ENCODE measurements around the gene TSPAN7.

TSPAN7 gene

DNA sequence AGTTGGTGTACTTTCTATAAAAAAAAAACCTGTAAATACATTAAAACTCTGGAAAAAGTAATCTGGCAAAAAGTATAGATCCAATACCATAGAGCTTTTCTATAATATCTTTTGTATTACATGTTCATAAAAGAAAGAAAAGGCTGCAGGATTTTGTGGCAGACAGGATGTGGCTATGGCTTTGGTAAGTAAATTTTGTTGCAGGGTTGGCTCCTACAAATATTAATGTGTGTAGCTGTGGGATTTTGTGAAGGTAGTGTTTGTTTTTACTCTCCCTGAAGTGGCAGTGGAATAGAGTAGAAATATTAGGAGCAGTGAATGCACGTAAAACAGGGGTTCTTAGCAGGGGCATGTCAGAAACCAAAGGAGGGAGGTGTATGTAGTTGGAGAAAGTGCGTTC lies 84.8 kb downstream of the TSPAN7 start:
- Mint-ChIP-seq H3K27me3 (peaks cover 0 to 16% of the 10 kb centered on the region in 2 donors), H3K27ac (no peak overlapping the region), H3K9me3 (no peaks in the 10 kb centered on the region), H3K36me3 (no peaks in the 10 kb centered on the region), H3K4me1 (no peaks in the 10 kb centered on the region), H3K4me3 (no peak overlapping the region)
- no peak for ATAC-seq (replicated peaks)
- DNase-seq, result no peak

DNA sequence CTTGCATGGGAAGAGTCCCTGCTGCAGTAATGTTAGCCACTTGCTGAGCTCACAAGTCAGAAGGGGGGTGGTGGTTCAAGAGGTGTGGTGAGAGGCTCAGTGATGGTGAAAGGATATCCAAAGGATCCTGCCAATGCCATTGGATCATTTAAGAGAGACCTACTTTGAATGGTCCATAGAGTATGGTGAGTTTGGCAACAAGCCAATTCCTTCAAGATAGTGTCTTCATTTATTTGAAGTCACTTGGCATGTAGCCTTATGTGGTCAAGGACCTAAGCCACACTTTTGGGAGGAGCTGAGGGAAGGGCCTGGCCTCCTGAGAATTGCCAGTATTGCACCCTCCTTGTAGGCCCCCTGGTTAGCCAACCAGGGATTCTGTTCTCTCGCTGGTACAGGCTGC lies 87.9 kb downstream of the TSPAN7 start:
- Mint-ChIP-seq H3K4me1 (no peaks in the 10 kb centered on the region), H3K9me3 (no peaks in the 10 kb centered on the region), H3K4me3 (no peak overlapping the region), H3K27me3 (peaks cover 0 to 8% of the 10 kb centered on the region in 2 donors), H3K36me3 (no peaks in the 10 kb centered on the region), H3K27ac (no peak overlapping the region)
- DNase-seq (no peak), ATAC-seq (replicated peaks) (no peak)

DNA sequence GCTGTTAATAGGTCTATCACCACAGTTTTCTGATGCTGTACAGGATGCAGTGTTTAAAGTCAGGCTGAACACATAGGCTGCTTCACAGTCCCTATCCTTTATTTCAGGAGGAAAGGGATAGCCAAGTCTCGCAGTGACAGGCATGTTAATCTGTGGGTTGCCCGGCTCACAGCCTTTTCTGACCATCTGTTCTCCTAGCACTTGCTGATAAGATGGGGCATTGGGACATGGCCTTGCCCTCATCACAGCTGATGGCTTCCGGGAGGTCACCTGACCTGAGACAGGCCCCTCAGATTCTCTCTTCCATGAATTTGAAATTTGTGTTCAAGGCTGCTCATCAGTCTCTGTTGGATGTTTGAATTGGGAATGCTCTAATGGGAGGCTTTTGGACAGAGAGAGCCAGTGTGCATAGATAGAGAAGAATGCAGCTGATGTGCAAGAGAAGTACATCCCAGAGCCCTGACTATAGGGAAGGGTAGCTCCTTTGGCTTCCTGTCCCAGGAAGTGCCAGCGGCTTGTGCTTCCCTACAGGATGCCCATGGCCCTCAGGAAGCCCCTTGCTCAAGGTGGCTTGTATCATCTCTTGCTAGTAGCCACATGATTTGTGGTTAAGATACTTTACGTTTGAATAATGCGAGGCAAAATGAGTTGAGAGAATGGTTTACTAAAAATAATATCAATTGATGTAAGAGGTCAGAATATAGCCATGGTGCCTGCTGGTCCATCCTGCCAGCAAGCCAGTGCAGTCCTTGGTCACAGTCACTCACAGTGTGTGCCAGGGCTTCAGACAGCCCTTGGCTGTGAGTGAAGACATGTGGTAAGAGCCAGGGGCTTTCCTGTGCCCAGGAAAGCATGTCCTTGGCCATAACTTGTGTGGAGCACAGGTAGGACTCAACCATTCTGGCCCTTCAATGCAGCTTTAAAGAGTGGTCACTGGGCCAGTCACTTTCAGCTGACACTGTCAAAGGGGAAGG lies 88.6 kb downstream of the TSPAN7 start:
- Mint-ChIP-seq H3K27ac (no peak overlapping the region), H3K4me3 (no peak overlapping the region), H3K9me3 (no peaks in the 10 kb centered on the region), H3K4me1 (no peaks in the 10 kb centered on the region), H3K27me3 (peaks cover 0 to 5% of the 10 kb centered on the region in 2 donors), H3K36me3 (no peaks in the 10 kb centered on the region)
- DNase-seq (no peak), ATAC-seq (replicated peaks) (no peak)

- Mint-ChIP-seq H3K9me3 (no peaks in the 10 kb centered on the region), H3K27me3 (no peaks in the 10 kb centered on the region), H3K4me3 (no peak overlapping the region), H3K4me1 (no peaks in the 10 kb centered on the region), H3K36me3 (no peaks in the 10 kb centered on the region), H3K27ac (no peak overlapping the region)
- ATAC-seq (replicated peaks) (peak; percentile 44 to 51), DNase-seq (no peak)
These were observed 90.6 kb downstream of the TSPAN7 start for GRCh38 chrX:38651625-38652601.

DNA sequence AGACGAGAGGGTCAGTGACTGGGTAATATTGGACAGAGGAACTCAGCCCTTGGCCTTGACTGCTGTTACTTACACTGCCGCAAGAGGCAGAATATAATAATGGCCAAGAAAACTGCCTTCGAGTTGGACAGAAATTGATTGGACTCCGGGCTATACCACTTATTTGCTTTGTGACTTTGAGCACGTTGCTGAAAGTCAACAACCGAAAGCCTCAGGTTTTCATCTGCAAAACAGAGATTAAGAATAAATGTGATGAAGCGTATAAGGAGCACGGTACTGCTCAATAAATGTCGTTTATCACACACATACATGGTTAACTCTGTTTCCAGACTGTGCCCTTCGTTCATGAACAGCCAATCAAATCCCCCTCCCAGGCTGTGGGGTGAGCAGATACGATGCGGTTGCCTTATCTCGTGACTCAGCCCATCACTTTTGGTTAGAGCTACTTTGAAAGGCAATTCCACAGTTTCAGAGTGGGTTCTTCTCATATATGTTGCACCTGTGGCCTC lies 91.6 kb downstream of the TSPAN7 start:
- no peak overlapping the region for H3K27ac Mint-ChIP-seq
- no peaks in the 10 kb centered on the region for H3K9me3 Mint-ChIP-seq
- H3K27me3 Mint-ChIP-seq, result no peaks in the 10 kb centered on the region
- no peaks in the 10 kb centered on the region for H3K4me1 Mint-ChIP-seq
- no peak overlapping the region for H3K4me3 Mint-ChIP-seq
- DNase-seq (no peak), ATAC-seq (replicated peaks) (no peak)
- H3K36me3 Mint-ChIP-seq, result no peaks in the 10 kb centered on the region

GRCh38 chrX:38654302-38654701 lies 93.0 kb downstream of the TSPAN7 start:
- no peaks in the 10 kb centered on the region for H3K4me1 Mint-ChIP-seq
- ATAC-seq (replicated peaks) (no peak), DNase-seq (no peak)
- peaks cover 0 to 7% of the 10 kb centered on the region in 2 donors for H3K27me3 Mint-ChIP-seq
- H3K4me3 Mint-ChIP-seq, result no peak overlapping the region
- no peaks in the 10 kb centered on the region for H3K9me3 Mint-ChIP-seq
- H3K36me3 Mint-ChIP-seq, result no peaks in the 10 kb centered on the region
- H3K27ac Mint-ChIP-seq, result no peak overlapping the region

GRCh38 chrX:38656350-38656915 lies 95.1 kb downstream of the TSPAN7 start:
- Mint-ChIP-seq H3K36me3 (no peaks in the 10 kb centered on the region), H3K4me1 (no peaks in the 10 kb centered on the region), H3K4me3 (no peak overlapping the region), H3K27me3 (peaks cover 0 to 7% of the 10 kb centered on the region in 2 donors), H3K9me3 (no peaks in the 10 kb centered on the region), H3K27ac (no peak overlapping the region)
- ATAC-seq (replicated peaks) (no peak), DNase-seq (no peak)

DNA sequence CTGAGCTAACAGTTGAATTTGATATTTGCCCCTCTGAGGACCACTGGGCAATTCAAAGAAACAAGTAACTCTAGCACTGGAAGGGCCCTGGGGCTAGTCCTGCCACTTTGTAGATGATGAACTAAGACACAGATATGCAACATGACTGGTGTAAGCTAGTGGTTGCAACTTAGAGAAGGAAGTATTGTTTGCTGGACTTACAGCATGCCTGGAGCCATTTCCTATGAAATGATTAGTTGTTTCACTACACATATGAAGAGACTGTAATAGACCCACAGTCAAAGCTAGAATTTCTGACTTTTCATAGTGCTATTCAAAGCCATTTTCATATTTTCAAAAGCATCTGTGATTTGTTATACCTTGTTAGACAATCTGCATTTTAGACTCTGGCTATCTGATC lies 96.2 kb downstream of the TSPAN7 start:
- peak in 1 of 2 donors; percentile 51 for ATAC-seq (replicated peaks)

GRCh38 chrX:38660395-38661102 lies 99.2 kb downstream of the TSPAN7 start:
- H3K4me3 Mint-ChIP-seq, result no peak overlapping the region
- DNase-seq (no peak), ATAC-seq (replicated peaks) (no peak)
- no peaks in the 10 kb centered on the region for H3K9me3 Mint-ChIP-seq
- H3K4me1 Mint-ChIP-seq, result no peaks in the 10 kb centered on the region
- H3K36me3 Mint-ChIP-seq, result no peaks in the 10 kb centered on the region
- no peak overlapping the region for H3K27ac Mint-ChIP-seq
- peaks cover 6 to 7% of the 10 kb centered on the region in 2 donors for H3K27me3 Mint-ChIP-seq

More for the DNA sequence above, 96.2 kb downstream of the TSPAN7 start:
- DNase-seq, result no peak
- H3K27ac Mint-ChIP-seq, result no peak overlapping the region
- peaks cover 5 to 7% of the 10 kb centered on the region in 2 donors for H3K27me3 Mint-ChIP-seq
- H3K4me1 Mint-ChIP-seq, result no peaks in the 10 kb centered on the region
- no peaks in the 10 kb centered on the region for H3K36me3 Mint-ChIP-seq
- no peak overlapping the region for H3K4me3 Mint-ChIP-seq
- no peaks in the 10 kb centered on the region for H3K9me3 Mint-ChIP-seq

GRCh38 chrX:38661103-38661441 lies 99.7 kb downstream of the TSPAN7 start:
- Mint-ChIP-seq H3K9me3 (no peaks in the 10 kb centered on the region), H3K27me3 (peaks cover 6 to 7% of the 10 kb centered on the region in 2 donors), H3K4me1 (no peaks in the 10 kb centered on the region), H3K36me3 (no peaks in the 10 kb centered on the region), H3K4me3 (no peak overlapping the region), H3K27ac (no peak overlapping the region)
- DNase-seq (no peak), ATAC-seq (replicated peaks) (no peak)

- Mint-ChIP-seq H3K4me1 (no peaks in the 10 kb centered on the region), H3K36me3 (no peaks in the 10 kb centered on the region), H3K9me3 (no peaks in the 10 kb centered on the region), H3K27me3 (peaks cover 6 to 7% of the 10 kb centered on the region in 2 donors), H3K4me3 (no peak overlapping the region), H3K27ac (no peak overlapping the region)
- ATAC-seq (replicated peaks) (no peak), DNase-seq (no peak)
These were observed 100.2 kb downstream of the TSPAN7 start for GRCh38 chrX:38661561-38661960.

- peaks cover 6 to 7% of the 10 kb centered on the region in 2 donors for H3K27me3 Mint-ChIP-seq
- no peaks in the 10 kb centered on the region for H3K4me1 Mint-ChIP-seq
- ATAC-seq (replicated peaks), result no peak
- H3K4me3 Mint-ChIP-seq, result no peak overlapping the region
- no peak overlapping the region for H3K27ac Mint-ChIP-seq
- no peaks in the 10 kb centered on the region for H3K9me3 Mint-ChIP-seq
- DNase-seq, result no peak
- no peaks in the 10 kb centered on the region for H3K36me3 Mint-ChIP-seq
These were observed 101.3 kb downstream of the TSPAN7 start for GRCh38 chrX:38662640-38663039.

DNA sequence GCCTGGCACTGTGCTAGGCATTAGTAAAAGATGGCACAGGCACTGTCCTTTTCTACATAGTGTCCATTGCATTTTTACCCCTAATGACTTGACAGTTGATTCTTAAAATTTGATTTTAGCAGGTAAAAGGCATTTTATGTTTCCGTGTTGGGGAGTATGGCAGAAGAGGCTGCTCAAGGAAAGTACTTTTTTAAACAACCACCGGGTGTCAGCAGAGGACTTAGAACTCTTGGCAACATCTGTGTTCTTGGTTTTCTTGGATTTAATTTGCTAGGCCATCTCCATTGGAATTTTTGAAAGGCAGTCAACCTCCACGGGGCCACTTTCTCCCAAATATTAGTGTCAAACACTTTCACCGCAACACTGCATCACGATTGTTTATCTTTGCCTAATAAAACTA lies 102.9 kb downstream of the TSPAN7 start:
- Mint-ChIP-seq H3K27ac (no peak overlapping the region), H3K27me3 (peaks cover 0 to 6% of the 10 kb centered on the region in 2 donors), H3K9me3 (no peaks in the 10 kb centered on the region), H3K4me1 (no peaks in the 10 kb centered on the region), H3K36me3 (no peaks in the 10 kb centered on the region), H3K4me3 (no peak overlapping the region)
- DNase-seq, result no peak
- no peak for ATAC-seq (replicated peaks)
